ENCODE data around the gene KCNJ2.

DNA sequence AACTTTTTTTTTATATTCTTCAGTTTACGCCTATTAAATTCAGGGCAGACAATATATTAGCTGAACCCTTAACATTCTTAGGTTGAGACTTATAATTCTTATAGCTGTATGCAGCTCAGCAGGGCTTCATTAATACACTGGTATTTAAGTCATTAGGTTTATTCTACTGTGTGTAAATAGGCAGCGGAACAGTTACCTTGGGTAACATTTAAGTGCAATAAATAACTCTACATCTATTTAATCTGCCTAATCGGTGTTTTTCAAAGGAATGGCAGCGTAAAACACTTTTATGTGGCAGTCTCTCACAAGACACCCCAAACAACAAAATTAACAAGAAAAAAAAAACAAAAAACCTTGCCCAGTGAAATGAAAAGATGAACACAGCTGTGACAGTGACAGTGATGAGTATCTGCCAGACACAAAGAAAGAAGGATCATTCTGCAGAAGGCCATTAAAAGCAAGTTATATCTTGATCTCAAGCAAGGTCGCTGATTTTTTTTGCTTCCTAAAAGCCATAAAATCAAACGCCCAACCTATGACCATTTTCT is 32.6 kb downstream of the KCNJ2 start:
- TF ChIP-seq, protein P1, sequence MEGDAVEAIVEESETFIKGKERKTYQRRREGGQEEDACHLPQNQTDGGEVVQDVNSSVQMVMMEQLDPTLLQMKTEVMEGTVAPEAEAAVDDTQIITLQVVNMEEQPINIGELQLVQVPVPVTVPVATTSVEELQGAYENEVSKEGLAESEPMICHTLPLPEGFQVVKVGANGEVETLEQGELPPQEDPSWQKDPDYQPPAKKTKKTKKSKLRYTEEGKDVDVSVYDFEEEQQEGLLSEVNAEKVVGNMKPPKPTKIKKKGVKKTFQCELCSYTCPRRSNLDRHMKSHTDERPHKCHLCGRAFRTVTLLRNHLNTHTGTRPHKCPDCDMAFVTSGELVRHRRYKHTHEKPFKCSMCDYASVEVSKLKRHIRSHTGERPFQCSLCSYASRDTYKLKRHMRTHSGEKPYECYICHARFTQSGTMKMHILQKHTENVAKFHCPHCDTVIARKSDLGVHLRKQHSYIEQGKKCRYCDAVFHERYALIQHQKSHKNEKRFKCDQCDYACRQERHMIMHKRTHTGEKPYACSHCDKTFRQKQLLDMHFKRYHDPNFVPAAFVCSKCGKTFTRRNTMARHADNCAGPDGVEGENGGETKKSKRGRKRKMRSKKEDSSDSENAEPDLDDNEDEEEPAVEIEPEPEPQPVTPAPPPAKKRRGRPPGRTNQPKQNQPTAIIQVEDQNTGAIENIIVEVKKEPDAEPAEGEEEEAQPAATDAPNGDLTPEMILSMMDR (IDR thresholded peaks at IDR 0.05) = no peak
- no peak for TF ChIP-seq POLR2A (IDR thresholded peaks at IDR 0.05)

Data from tibial nerve (tissue), 3 donors.